H54 (cell line): ENCODE measurements around the gene GIMAP4.
"Not testable (repeated sequence)": the region's sequence is repeated elsewhere in the genome, so short reads cannot be mapped to it uniquely, and the experiment has no call there.

ENCODE experiments used
- DNase-seq: peaks from one replicate; pipeline ENCODE4 v3.0.0; 2011; ENCODE audit warnings: low spot score, mixed read lengths; ENCODE audit not compliant: insufficient read length
- FAIRE-seq: peaks from 3 replicates; lab custom pipeline; 2011; peaks lifted over from hg19 to GRCh38; lab: Jason Lieb, UNC
- POLR2A ChIP-seq: IDR thresholded peaks from 2 replicates; pipeline ENCODE4 v1.6.1; 2011; ENCODE audit warnings: low read depth, mild to moderate bottlenecking, low read length

GIMAP4 gene

GRCh38 chr7:150566572-150566971 lies 618 bp upstream of the GIMAP4 start:
- no peak for TF ChIP-seq POLR2A
- FAIRE-seq: no peak
- DNase-seq: no peak

- no peak for TF ChIP-seq POLR2A
- DNase-seq: no peak
- FAIRE-seq: no peak
Measured at GRCh38 chr7:150567871-150568301, 696 bp downstream of the GIMAP4 start.

- TF ChIP-seq POLR2A: no peak
- FAIRE-seq: no peak
- DNase-seq: no peak
Measured at GRCh38 chr7:150568714-150569113, 1.5 kb downstream of the GIMAP4 start.

- FAIRE-seq: no peak
- TF ChIP-seq POLR2A: no peak
- DNase-seq: no peak
Measured at GRCh38 chr7:150569245-150569955, 2.2 kb downstream of the GIMAP4 start.

GRCh38 chr7:150570556-150571465 lies 3.6 kb downstream of the GIMAP4 start:
- TF ChIP-seq POLR2A: no peak
- FAIRE-seq: no peak
- DNase-seq: no peak

- TF ChIP-seq POLR2A: no peak
- no peak for DNase-seq
- FAIRE-seq: no peak
Measured at GRCh38 chr7:150572496-150572895, 5.3 kb downstream of the GIMAP4 start.

- DNase-seq, FAIRE-seq: not testable (repeated sequence)
Measured at GRCh38 chr7:150579979-150580637, 12.9 kb downstream of the GIMAP4 start.

GRCh38 chr7:150580638-150581394 lies 13.6 kb downstream of the GIMAP4 start:
- FAIRE-seq: no peak
- TF ChIP-seq POLR2A: no peak
- DNase-seq: no peak

GRCh38 chr7:150585199-150585598 lies 18.0 kb downstream of the GIMAP4 start:
- FAIRE-seq (no peak), DNase-seq (no peak)
- TF ChIP-seq POLR2A: no peak

GRCh38 chr7:150586068-150586784 lies 19.0 kb downstream of the GIMAP4 start:
- DNase-seq: no peak
- TF ChIP-seq POLR2A: no peak
- no peak for FAIRE-seq

GRCh38 chr7:150586785-150587152 lies 19.6 kb downstream of the GIMAP4 start:
- TF ChIP-seq POLR2A: no peak
- no peak for DNase-seq
- FAIRE-seq: no peak

- TF ChIP-seq POLR2A: no peak
- DNase-seq: no peak
- FAIRE-seq: no peak
Measured at GRCh38 chr7:150587551-150587950, 20.4 kb downstream of the GIMAP4 start.

- no peak for TF ChIP-seq POLR2A
- FAIRE-seq: no peak
- DNase-seq: no peak
Measured at GRCh38 chr7:150594805-150595204, 27.6 kb downstream of the GIMAP4 start.

GRCh38 chr7:150595361-150595760 lies 28.2 kb downstream of the GIMAP4 start:
- DNase-seq: no peak
- FAIRE-seq: no peak
- TF ChIP-seq POLR2A: no peak

- FAIRE-seq, DNase-seq: not testable (repeated sequence)
Measured at GRCh38 chr7:150603600-150603999, 36.4 kb downstream of the GIMAP4 start.
